Tibial nerve (tissue), 4 donors: ENCODE data around the gene MRPL4.

Source experiments
- CTCF ChIP-seq, 5 experiments: fragments of 200-600 bp in 3 of 5; fragments of 450-650 bp in 2 of 5; sonication (generic) in 3 of 5; IDR thresholded peaks; one replicate each; pipeline ENCODE4 v1.5.1; 2016 to 2019; ENCODE audit warnings: antibody characterized with exemption in 5 of 5, mild to moderate bottlenecking in 3 of 5, moderate library complexity in 2 of 5
- EP300 ChIP-seq, 2 donors: sonication (generic); formaldehyde crosslinking; IDR thresholded peaks; one replicate each; pipeline ENCODE4 v1.6.1; 2017; ENCODE audit warnings: antibody characterized with exemption in 2 of 2, mild to moderate bottlenecking in 1 of 2
- POLR2A ChIP-seq, 2 donors: fragments of 450-650 bp; IDR thresholded peaks; one replicate each; pipeline ENCODE4 v1.6.1; 2017; ENCODE audit warnings: antibody characterized with exemption in 2 of 2, mild to moderate bottlenecking in 2 of 2, moderate library complexity in 2 of 2

- no peak for TF ChIP-seq EP300 (IDR thresholded peaks at IDR 0.05)
- TF ChIP-seq POLR2A (IDR thresholded peaks at IDR 0.05) = no peak
- TF ChIP-seq CTCF (IDR thresholded peaks at IDR 0.05) = no peak
Observed at GRCh38 chr19:10292789-10293636, 41.0 kb downstream of the MRPL4 start.
